GM18861 (cell line): ENCODE data around the gene TOM1L2.

Experiments used
- ATAC-seq: cut with Tn5 transposase; IDR thresholded peaks from one replicate; pipeline ENCODE4 v1.9.1; 2021; ENCODE audit not compliant: unreplicated experiment

TOM1L2 gene

GRCh38 chr17:17900615-17901520 lies 71.3 kb downstream of the TOM1L2 start:
- no peak for ATAC-seq

GRCh38 chr17:17899486-17899885 lies 72.7 kb downstream of the TOM1L2 start:
- no peak for ATAC-seq

- ATAC-seq: no peak
Measured at GRCh38 chr17:17898673-17899072, 73.5 kb downstream of the TOM1L2 start.

- ATAC-seq: no peak
Measured at GRCh38 chr17:17897442-17897841, 74.8 kb downstream of the TOM1L2 start.

- no peak for ATAC-seq
Measured at GRCh38 chr17:17896746-17897145, 75.5 kb downstream of the TOM1L2 start.

GRCh38 chr17:17893801-17894644 lies 78.2 kb downstream of the TOM1L2 start:
- ATAC-seq: no peak

- no peak for ATAC-seq
Measured at GRCh38 chr17:17892731-17893130, 79.5 kb downstream of the TOM1L2 start.

- no peak for ATAC-seq
Measured at GRCh38 chr17:17892009-17892408, 80.2 kb downstream of the TOM1L2 start.

GRCh38 chr17:17890773-17891759 lies 81.1 kb downstream of the TOM1L2 start:
- no peak for ATAC-seq

- no peak for ATAC-seq
Measured at GRCh38 chr17:17889922-17890321, 82.3 kb downstream of the TOM1L2 start.

GRCh38 chr17:17888821-17889220 lies 83.4 kb downstream of the TOM1L2 start:
- no peak for ATAC-seq

GRCh38 chr17:17888371-17888770 lies 83.8 kb downstream of the TOM1L2 start:
- no peak for ATAC-seq

GRCh38 chr17:17887752-17888304 lies 84.4 kb downstream of the TOM1L2 start:
- ATAC-seq: no peak

GRCh38 chr17:17886726-17887125 lies 85.5 kb downstream of the TOM1L2 start:
- no peak for ATAC-seq

GRCh38 chr17:17886226-17886625 lies 86.0 kb downstream of the TOM1L2 start:
- no peak for ATAC-seq

GRCh38 chr17:17884391-17885357 lies 87.5 kb downstream of the TOM1L2 start:
- ATAC-seq: no peak

GRCh38 chr17:17883801-17884200 lies 88.4 kb downstream of the TOM1L2 start:
- ATAC-seq: no peak

GRCh38 chr17:17882082-17882581 lies 90.1 kb downstream of the TOM1L2 start:
- no peak for ATAC-seq

- ATAC-seq: no peak
Measured at GRCh38 chr17:17880577-17881196, 91.5 kb downstream of the TOM1L2 start.
